Hepatocyte (in vitro differentiated cells): ENCODE results near the gene TP53I13. TPM values are rescaled to one million over a fixed set of nuclear protein-coding genes. Genes with fewer than 3 reads are reported as not detected.
A peak's percentile ranks its signal among the peaks of the same experiment; 100 is the strongest.

Experiments
- DNase-seq: peaks from one replicate; pipeline ENCODE4 v3.0.0-alpha.2; 2016; ENCODE audit warnings: low spot score
- H2AFZ ChIP-seq: fragments of 200-600 bp; sonication (generic); 2 replicates; pipeline ENCODE4 v1.6.0; 2016; ENCODE audit warnings: antibody characterized with exemption, mild to moderate bottlenecking
- H3K27ac ChIP-seq: fragments of 200-600 bp; sonication (generic); 2 replicates; pipeline ENCODE4 v1.5.1; 2016; ENCODE audit warnings: mild to moderate bottlenecking
- H3K27me3 ChIP-seq: fragments of 200-600 bp; sonication (generic); 2 replicates; pipeline ENCODE4 v1.6.1; 2016
- H3K36me3 ChIP-seq: fragments of 200-600 bp; sonication (generic); replicated peaks from 2 replicates; pipeline ENCODE4 v1.5.1; 2016; ENCODE audit warnings: low read depth; ENCODE audit not compliant: insufficient read depth
- H3K4me1 ChIP-seq: fragments of 200-600 bp; sonication (generic); 2 replicates; pipeline ENCODE4 v1.5.1; 2016; ENCODE audit warnings: mild to moderate bottlenecking, moderate library complexity; ENCODE audit not compliant: insufficient read depth
- H3K4me2 ChIP-seq: fragments of 200-600 bp; sonication (generic); 2 replicates; pipeline ENCODE4 v1.6.0; 2016
- H3K4me3 ChIP-seq: fragments of 200-600 bp; sonication (generic); 2 replicates; pipeline ENCODE4 v1.5.1; 2016; ENCODE audit warnings: mild to moderate bottlenecking
- H3K79me2 ChIP-seq: fragments of 200-600 bp; sonication (generic); 2 replicates; pipeline ENCODE4 v1.6.0; 2017; ENCODE audit warnings: mild to moderate bottlenecking
- H3K9me2 ChIP-seq: fragments of 200-600 bp; sonication (generic); replicated peaks from 2 replicates; pipeline ENCODE4 v1.6.0; 2017; ENCODE audit warnings: mild to moderate bottlenecking; ENCODE audit not compliant: insufficient read depth
- H3K9me3 ChIP-seq: fragments of 200-600 bp; sonication (generic); 2 replicates; pipeline ENCODE4 v1.5.1; 2016; ENCODE audit warnings: low read depth, mild to moderate bottlenecking
- H4K20me1 ChIP-seq: fragments of 200-600 bp; sonication (generic); 2 replicates; pipeline ENCODE4 v1.6.0; 2016; ENCODE audit warnings: mild to moderate bottlenecking; ENCODE audit not compliant: insufficient read depth, poor library complexity, severe bottlenecking
- EZH2 ChIP-seq: fragments of 200-600 bp; sonication (generic); IDR thresholded peaks from 2 replicates; pipeline ENCODE4 v1.6.1; 2016; ENCODE audit warnings: antibody characterized with exemption, mild to moderate bottlenecking, borderline replicate concordance
- EZH2phosphoT487 ChIP-seq: fragments of 200-600 bp; sonication (generic); IDR thresholded peaks from one replicate; pipeline ENCODE4 v1.6.1; 2018; ENCODE audit warnings: antibody characterized with exemption, mild to moderate bottlenecking, low read depth, moderate library complexity; ENCODE audit not compliant: unreplicated experiment, severe bottlenecking
- WGBS: methylation state at CpG from one replicate; pipeline ENCODE4 v1.1.6; 2016; ENCODE audit warnings: low lambda C conversion rate; ENCODE audit errors: missing lambda C conversion rate; 5-methylcytosine and 5-hydroxymethylcytosine counted together
- polyA plus RNA-seq: library from polyadenylated mRNA; unstranded; fragments of >200 nt; fragmentation: Nextera tagmentation; extraction: Ambion mirVana; gene quantifications from 2 replicates; pipeline ENCODE4 v1.2.1, GENCODE V29; 2016
- total RNA-seq: library from RNA; depleted of rRNA; stranded (reverse); fragments of >200 nt; gene quantifications from 2 replicates; pipeline ENCODE4 v1.2.3, GENCODE V29; 2014
- TF ChIP-seq, protein P1 (sequence below): fragments of 200-600 bp; sonication (generic); IDR thresholded peaks from 2 replicates; pipeline ENCODE4 v1.5.1; 2016; ENCODE audit warnings: antibody characterized with exemption, mild to moderate bottlenecking; ENCODE audit not compliant: poor library complexity

Gene TP53I13
- total and polyA plus RNA-seq, 2 experiments from 2014 or later = 43.4 to 92.9 TPM

DNA sequence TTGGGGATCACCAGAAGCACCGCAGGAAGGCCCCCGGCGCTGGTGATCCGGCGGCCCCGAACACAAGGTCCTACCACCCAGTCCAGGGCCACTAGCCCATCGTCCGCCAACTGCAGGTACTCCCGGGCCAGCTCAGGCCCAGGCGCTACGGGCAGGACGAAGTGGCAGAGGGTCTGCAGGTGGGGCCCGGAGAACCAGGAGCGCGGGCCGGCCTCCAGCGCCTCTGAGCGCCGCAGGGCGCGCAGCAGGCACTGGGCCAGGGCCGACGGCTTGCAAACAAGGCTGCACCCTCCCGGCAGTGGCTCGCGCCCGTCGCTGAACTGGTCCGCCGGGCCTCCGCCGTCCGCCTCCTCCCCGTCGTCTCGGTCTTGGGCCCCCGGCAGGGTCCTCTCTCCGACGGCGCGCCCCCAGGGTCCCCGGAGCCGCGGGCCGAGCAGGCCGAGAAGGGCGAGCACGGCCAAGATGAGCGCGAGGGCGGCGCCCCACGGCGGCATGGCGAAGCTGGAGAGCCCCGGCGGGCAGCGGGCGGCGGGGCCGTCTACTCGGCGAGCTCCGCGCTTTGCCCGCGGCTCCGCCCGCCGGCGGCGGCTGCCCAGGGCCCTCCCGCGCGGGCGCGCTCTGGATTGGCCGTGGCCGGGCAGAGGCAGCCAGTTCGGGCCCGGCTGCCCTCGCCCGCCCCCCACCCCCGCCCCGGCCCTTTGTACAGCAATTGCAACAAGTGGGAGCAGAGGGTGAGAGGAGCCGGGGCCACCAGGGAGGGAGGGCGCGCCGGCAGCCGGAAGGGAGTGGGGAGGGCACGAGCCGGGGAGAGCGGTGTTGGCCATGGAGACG lies 1.8 kb upstream of the TP53I13 start, which contains the start of gene ABHD15:
Gene ABHD15, minus strand, starts transcription at position 565 of the 831 bp plus-strand sequence. Its CDS starts 71 bp downstream, at position 494.
- 2% methylated on average over 67 of the region's 94 CpGs for WGBS

DNA sequence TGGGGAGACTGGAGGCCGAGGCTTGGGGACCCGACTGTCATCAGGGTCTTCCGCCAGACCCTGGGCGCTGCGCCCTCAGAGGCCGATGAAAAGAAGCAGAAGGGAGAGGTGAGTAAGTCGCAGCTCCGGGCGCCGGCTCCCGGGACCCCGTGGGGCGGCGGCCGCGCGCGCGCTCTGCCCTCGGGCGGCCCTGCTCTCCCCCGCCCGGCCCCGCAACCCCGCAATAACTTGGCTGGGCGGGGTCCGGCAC lies 1.3 kb upstream of the TP53I13 start:
- peaks cover 29% of the 10 kb centered on the region for H3K79me2 ChIP-seq
- no peaks in the 10 kb centered on the region for H3K36me3 ChIP-seq
- peak overlapping the region; percentile 90 for H3K27ac ChIP-seq
- peaks cover 33% of the 10 kb centered on the region for H3K4me1 ChIP-seq
- WGBS = 0% methylated on average over 4 of the region's 27 CpGs
- no peaks in the 10 kb centered on the region for H4K20me1 ChIP-seq
- H3K4me2 ChIP-seq = peak overlapping the region; percentile 95
- H3K9me2 ChIP-seq = no peaks in the 10 kb centered on the region
- peak overlapping the region; percentile 80 for H2AFZ ChIP-seq
- TF ChIP-seq, protein P1, sequence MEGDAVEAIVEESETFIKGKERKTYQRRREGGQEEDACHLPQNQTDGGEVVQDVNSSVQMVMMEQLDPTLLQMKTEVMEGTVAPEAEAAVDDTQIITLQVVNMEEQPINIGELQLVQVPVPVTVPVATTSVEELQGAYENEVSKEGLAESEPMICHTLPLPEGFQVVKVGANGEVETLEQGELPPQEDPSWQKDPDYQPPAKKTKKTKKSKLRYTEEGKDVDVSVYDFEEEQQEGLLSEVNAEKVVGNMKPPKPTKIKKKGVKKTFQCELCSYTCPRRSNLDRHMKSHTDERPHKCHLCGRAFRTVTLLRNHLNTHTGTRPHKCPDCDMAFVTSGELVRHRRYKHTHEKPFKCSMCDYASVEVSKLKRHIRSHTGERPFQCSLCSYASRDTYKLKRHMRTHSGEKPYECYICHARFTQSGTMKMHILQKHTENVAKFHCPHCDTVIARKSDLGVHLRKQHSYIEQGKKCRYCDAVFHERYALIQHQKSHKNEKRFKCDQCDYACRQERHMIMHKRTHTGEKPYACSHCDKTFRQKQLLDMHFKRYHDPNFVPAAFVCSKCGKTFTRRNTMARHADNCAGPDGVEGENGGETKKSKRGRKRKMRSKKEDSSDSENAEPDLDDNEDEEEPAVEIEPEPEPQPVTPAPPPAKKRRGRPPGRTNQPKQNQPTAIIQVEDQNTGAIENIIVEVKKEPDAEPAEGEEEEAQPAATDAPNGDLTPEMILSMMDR = no peak
- TF ChIP-seq EZH2 (no peak), EZH2phosphoT487 (no peak)
- no peaks in the 10 kb centered on the region for H3K9me3 ChIP-seq
- peak overlapping the region; percentile 80 for H3K4me3 ChIP-seq
- H3K27me3 ChIP-seq = no peaks in the 10 kb centered on the region
- DNase-seq = peak; percentile 65

More for the DNA sequence above, 1.8 kb upstream of the TP53I13 start, which contains the start of gene ABHD15:
- H3K79me2 ChIP-seq = peaks cover 29% of the 10 kb centered on the region
- H3K9me2 ChIP-seq = no peaks in the 10 kb centered on the region
- H3K4me2 ChIP-seq = peak within 1 kb of the TSS; percentile 95
- H3K4me1 ChIP-seq = peaks cover 31% of the 10 kb centered on the region
- no peaks in the 10 kb centered on the region for H3K36me3 ChIP-seq
- H3K27ac ChIP-seq = peak within 1 kb of the TSS; percentile 90
- H3K27me3 ChIP-seq = no peaks in the 10 kb centered on the region
- H3K4me3 ChIP-seq = peak within 1 kb of the TSS; percentile 80
- DNase-seq = peak; percentile 90
- H2AFZ ChIP-seq = peak within 1 kb of the TSS; percentile 80
- H3K9me3 ChIP-seq = no peaks in the 10 kb centered on the region
- no peaks in the 10 kb centered on the region for H4K20me1 ChIP-seq
- TF ChIP-seq EZH2 = no peak
- TF ChIP-seq, protein P1 = no peak
- no peak for TF ChIP-seq EZH2phosphoT487

GRCh38 chr17:29567554-29568330 lies 759 bp upstream of the TP53I13 start:
- 2% methylated on average over 62 of the region's 63 CpGs for WGBS
- Histone ChIP-seq H3K36me3 (no peaks in the 10 kb centered on the region), H4K20me1 (no peaks in the 10 kb centered on the region), H3K9me2 (no peaks in the 10 kb centered on the region), H3K27ac (peak overlapping the region; percentile 90), H3K79me2 (peaks cover 29% of the 10 kb centered on the region), H3K27me3 (no peaks in the 10 kb centered on the region), H3K4me2 (peak overlapping the region; percentile 95), H3K4me1 (peaks cover 38% of the 10 kb centered on the region), H3K9me3 (no peaks in the 10 kb centered on the region), H3K4me3 (peak overlapping the region; percentile 80), H2AFZ (peak overlapping the region; percentile 80)
- peak; percentile 80 for DNase-seq
- TF ChIP-seq, protein P1 = peak; percentile 31
- no peak for TF ChIP-seq EZH2
